Stimulated activated CD4-positive, alpha-beta T cell treated with anti-CD3 and anti-CD28 coated beads, TNF-alpha, amount 100 ng/mL, for 1 hour (primary cell): ENCODE results near the gene AMBRA1.

Source experiments
- DNase-seq, 3 donors: peaks; one replicate each; pipeline ENCODE4 v3.0.0-alpha.2; 2020; ENCODE audit warnings: low read depth in 3 of 3, low spot score in 1 of 3

AMBRA1 gene, protein sequence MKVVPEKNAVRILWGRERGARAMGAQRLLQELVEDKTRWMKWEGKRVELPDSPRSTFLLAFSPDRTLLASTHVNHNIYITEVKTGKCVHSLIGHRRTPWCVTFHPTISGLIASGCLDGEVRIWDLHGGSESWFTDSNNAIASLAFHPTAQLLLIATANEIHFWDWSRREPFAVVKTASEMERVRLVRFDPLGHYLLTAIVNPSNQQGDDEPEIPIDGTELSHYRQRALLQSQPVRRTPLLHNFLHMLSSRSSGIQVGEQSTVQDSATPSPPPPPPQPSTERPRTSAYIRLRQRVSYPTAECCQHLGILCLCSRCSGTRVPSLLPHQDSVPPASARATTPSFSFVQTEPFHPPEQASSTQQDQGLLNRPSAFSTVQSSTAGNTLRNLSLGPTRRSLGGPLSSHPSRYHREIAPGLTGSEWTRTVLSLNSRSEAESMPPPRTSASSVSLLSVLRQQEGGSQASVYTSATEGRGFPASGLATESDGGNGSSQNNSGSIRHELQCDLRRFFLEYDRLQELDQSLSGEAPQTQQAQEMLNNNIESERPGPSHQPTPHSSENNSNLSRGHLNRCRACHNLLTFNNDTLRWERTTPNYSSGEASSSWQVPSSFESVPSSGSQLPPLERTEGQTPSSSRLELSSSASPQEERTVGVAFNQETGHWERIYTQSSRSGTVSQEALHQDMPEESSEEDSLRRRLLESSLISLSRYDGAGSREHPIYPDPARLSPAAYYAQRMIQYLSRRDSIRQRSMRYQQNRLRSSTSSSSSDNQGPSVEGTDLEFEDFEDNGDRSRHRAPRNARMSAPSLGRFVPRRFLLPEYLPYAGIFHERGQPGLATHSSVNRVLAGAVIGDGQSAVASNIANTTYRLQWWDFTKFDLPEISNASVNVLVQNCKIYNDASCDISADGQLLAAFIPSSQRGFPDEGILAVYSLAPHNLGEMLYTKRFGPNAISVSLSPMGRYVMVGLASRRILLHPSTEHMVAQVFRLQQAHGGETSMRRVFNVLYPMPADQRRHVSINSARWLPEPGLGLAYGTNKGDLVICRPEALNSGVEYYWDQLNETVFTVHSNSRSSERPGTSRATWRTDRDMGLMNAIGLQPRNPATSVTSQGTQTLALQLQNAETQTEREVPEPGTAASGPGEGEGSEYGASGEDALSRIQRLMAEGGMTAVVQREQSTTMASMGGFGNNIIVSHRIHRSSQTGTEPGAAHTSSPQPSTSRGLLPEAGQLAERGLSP (N-terminal part only)

GRCh38 chr11:46593550-46594373, at the start of gene AMBRA1:
Gene AMBRA1, minus strand, starts transcription at chr11:46594023. Its CDS starts 45,643 bp downstream, at chr11:46548380.
- DNase-seq = peak; percentile 41 to 80 (median 48)

DNA sequence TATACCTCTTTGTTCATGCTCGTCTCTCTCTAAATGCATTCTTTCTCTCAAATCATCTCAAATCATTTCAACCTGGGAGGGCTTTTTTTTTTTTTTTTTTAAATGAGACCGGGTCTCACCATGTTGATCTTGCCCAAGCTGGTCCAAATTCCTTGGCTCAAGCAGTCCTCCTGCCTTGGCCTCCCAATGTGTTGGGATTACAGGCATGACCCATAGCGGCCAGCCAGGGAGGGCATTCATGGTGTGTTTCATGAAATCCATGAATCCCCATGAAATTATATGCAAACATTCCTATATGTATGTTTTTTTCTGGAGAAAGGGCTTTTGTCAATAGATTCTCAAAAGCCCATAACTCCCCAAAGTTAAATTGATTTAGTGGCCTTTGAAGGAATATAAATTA, 49.7 kb upstream of the AMBRA1 start:
- DNase-seq = no peak

DNA sequence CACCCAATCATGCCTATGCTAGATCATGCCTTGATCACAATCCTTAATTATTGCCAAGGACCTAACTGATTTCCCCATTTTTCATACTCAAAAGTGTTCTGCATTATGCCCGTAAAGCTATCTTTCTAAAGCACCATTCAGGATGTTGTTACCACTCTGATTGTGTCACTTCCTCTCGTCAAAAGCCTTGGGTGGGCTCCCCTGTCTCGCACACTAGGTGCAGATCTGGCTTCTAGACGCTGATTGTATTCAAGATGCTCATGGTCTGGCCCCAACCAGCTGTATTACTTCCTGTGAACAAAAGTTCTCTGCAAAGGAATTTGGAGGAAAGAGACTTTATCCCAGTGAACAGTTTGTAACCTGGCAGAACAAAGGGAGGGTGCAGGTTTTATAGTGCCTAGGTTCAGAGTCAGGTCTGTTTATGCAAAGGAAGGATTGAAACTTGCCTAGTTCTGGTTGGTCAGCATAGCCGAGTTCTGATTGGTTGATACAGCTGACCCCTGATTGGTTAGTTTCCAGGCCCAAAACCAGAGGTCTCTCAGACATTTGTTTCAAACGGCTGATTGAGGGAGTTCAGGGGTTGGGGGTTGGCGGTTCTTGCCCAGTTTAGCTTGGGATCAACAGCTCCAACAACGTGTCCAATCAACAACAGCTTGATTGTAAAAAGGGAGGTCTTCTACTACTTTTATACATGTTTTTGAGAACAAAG, 49.0 kb upstream of the AMBRA1 start:
- DNase-seq = no peak

DNA sequence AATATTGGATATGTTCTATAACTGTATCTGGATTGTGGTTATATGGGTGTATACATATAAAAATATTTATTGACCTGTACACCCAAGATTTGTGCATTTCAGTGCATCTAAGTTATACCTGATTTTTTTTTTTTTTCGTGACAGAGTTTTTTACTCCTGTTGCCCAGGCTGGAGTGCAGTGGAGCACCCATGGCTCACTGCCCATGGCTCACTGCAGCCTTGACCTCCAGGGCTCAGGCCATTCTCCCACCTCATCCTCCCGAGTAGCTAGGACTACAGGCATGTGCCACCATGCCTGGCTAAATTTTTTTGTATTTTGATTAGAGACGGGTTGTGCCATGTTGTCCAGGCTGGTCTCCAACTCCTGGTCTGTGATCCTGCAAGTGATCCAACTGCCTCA, 47.8 kb upstream of the AMBRA1 start:
- no peak for DNase-seq

DNA sequence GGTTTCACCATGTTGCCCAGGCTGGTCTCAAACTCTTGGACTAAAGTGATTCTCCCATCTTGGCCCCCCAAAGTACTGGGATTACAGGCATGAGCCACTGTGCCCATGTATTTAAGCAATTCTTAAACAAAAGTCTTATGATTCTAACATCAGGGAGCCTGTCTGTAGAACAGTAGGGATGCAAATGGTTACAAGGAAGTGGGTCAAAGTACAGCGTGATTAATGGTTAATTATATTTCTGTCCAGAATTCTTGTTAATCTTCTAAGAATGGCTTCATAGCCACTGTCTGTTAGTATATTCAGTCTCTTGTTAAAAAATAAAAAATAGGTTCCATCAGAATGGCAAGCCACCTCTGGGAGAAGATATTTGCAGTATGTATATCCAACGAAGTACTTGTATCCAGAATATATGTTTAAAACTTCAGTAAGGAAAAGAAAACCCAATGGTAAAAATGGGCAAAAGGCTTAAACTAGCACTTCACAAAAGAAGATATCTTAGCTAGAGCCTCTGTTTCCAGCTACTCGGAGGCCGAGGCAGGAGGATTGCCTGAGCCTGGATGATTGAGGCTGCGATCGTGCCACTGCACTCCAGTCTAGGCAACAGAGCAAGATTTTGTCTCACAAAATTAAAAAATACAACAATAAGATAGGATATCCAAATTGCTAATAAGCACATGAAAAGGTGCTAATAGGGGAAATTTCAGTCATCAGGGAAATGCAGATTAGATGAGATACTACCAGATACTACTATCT, 46.4 kb upstream of the AMBRA1 start:
- no peak for DNase-seq

DNA sequence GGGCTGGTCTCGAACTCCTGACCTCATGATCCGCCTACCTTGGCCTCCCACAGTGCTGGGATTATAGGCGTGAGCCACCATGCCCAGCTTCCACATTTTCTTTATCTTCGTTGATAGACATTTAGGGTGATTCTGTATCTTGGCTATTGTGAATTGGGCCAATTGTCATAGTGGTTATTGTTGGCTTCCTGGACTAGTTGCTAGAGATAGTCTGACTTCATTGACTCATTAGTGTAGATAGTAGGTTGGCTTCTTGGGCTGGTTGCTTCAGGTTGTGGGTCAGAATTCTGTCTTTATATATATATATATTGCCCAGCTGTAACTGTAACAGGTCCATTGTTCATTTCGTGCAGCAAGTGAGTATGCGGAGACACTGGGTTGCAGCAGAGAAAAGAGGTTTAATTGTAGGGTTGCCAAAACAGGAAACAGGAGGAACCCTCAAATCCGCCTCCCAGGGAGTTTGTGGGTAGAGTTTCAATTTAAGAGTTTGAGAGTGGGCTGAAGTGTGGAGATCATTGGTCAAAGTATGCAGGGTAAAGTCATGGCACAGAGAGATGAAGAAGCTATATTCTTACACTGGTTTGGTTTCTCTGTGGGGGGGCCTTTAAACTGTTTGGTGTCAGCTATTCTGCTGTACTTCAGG, 45.5 kb upstream of the AMBRA1 start:
- DNase-seq = no peak

- DNase-seq = no peak
Measured at GRCh38 chr11:46637546-46637945, 43.7 kb upstream of the AMBRA1 start.

GRCh38 chr11:46635557-46636139, 41.8 kb upstream of the AMBRA1 start:
- no peak for DNase-seq

DNA sequence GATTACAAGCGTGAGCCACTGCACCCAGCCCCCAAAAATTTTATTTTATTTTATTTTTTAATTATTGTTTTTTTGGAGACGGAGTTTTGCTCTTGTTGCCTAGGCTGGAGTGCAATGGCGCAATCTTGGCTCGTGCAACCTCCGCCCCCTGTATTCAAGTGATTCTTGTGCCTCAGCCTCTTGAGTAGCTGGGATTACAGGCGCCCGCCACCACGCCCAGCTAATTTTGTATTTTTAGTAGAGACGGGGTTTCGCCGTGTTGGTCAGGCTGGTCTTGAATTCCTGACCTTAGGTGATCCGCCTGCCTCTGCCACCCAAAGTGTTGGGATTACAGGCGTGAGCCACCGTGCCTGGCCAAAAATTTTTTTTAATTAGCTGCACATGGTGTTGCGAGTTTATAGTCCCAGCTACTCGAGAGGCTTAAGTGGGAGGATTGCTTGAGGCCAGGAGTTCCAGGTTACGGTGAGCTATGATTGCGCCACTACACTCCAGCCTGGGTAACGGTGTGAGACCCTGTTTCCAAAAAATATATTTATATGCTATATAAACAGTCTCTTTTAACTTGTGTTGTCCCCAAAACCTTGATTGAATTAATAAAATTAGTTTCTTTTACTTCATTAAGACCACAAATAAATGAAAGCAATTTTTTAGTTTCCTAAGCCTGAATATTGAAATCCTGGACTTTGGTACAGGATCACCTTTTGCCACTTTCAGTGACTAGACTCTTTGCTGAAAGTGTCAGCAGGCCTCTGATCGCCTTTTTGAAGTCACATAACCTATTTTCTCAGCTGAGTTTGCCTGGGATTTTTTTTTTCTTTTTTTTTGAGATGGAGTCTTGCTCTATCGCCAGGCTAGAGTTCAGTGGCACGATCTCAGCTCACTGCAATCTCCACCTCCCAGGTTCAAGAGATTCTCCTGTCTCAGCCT, 39.7 kb upstream of the AMBRA1 start:
- DNase-seq = no peak

GRCh38 chr11:46632502-46632901, 38.7 kb upstream of the AMBRA1 start:
- no peak for DNase-seq

DNA sequence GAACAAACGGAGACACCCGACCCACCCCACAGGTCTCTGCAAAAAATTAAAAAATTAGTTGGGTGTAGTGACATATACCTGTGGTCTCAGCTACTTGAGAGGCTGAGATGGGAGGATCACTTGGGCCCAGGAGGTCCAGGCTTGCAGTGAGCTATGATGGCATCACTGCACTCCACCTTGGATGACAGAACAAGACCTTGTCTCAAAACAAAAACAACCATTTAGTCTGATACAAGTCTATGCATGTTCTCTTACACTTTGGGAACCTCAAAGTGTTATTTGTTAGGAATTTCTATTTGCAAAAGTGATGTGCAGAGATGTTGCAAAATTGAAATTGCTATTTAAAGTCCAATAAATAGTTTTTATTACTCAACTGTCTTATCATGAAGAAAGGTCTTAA, 37.9 kb upstream of the AMBRA1 start:
- no peak for DNase-seq

GRCh38 chr11:46630237-46630636, 36.4 kb upstream of the AMBRA1 start:
- no peak for DNase-seq

GRCh38 chr11:46628961-46629360, 35.1 kb upstream of the AMBRA1 start:
- no peak for DNase-seq

- DNase-seq = no peak
Measured at GRCh38 chr11:46625406-46625805, 31.6 kb upstream of the AMBRA1 start.

DNA sequence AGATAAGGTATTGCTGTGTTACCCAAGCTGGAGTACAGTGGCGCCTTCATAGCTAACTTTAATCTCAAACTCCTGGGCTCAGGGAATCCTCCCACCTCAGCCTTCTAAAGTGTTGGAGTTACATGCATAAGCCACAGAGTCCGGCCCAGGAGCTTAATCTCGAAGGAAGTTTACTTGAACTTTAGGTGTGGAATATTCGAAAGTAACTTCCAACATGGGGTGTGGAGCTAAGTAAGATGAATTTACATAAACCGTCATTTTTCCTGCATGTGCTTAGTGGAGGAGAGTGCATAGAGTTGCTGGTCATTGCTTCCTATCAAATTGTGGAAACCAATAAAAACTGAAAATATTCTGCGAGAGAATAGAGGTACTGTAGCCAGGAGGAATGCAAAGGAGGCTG, 25.0 kb upstream of the AMBRA1 start:
- no peak for DNase-seq

DNA sequence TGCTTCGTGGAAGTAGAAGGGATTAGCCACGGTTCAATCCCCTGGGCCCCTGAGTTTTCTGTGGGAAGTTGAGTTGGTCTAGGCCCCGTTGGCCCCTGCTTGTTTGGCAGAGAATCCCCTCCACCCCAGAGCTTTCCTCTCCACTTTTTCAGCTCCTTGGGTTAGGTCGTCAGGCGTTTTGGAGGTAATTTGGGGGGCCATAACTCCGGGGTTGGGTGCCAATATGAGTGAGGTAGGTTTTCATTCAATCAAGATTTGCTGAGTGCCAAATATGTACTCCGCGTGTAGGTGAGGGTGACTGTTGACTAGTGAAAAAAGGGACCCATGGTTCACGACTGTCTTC, 24.1 kb upstream of the AMBRA1 start:
- no peak for DNase-seq
